A204.1 (cell line): Measurements from ENCODE around the gene PTPN2.
"Not testable (repeated sequence)": the region's sequence is repeated elsewhere in the genome, so short reads cannot be mapped to it uniquely, and the experiment has no call there.

Experiments
- FAIRE-seq: peaks from 2 replicates; lab custom pipeline; 2012; peaks lifted over from hg19 to GRCh38; lab: Jason Lieb, UNC

PTPN2 gene

DNA sequence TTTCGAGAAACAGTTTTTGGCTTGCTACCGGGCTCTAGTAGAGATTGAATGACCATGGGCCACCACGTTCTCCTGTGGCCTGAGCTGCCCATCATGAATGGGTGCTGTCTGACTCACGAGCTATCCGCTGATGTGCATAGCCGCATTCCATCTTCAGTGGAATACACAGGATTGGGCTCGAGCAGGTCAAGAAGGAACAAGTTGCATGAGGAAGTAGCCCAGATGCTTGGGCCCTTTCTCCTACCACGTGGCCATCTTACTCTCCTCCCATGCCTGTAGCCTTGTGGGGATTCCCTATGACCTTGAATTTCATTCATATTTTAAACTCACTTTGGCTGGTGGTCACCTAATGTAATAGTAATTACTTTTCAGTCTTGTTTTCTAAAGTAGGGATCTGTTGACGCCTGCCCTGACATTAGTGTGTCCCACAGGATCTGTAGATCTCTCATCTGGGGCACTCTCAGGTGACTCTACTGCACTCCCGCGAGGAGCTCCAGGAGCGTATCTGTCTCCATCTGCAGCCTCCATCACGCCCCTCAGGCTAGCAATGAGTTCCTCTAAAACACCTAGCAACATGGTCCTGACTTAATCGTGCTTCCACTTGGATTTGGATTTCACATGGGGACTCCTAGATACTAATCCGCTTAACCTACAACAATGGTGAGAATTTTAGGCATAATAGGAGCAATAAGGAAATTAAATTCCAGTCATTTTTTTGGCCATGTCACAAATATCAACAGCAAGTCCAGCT is 113.4 kb downstream of the PTPN2 start:
- FAIRE-seq = no peak

DNA sequence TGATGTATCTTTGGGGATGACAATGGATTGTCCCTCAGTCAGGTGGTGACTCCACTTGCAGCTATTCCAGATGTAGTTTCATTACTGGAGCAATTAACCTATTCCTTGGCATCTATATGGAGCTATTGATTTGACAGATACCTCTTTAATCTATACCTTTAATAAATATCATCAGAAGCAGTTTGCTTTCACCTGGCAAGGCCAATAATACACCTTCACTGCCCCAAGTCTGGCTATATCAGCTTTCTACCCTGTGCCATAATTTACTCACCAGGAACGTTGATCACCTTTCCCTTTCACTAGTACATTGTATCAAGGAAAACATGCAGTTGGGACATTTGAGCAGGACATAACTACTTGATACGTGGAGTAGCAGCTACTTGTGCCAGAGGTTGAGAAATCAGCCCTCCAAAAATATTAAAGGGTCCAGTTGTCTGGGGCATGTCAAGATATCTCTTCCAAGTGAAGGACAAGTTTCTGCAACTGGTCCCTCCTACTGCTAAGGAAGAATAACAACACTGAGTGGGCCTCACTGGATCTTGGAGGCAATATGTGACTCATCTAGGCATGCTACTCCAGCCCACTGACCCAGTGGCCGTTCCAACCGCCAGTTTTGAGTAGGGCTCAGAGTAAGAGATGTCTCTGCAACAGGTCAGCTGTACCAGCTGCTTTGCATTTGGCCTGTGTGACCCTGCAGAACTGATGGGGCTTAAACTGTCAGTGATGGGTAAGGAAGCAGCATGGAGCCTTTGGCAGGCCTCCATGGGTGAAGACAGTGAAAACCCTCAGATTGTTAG is 114.2 kb downstream of the PTPN2 start:
- no peak for FAIRE-seq

- FAIRE-seq = no peak
Measured at GRCh38 chr18:12769136-12769535, 114.9 kb downstream of the PTPN2 start.

GRCh38 chr18:12768625-12769024 is 115.4 kb downstream of the PTPN2 start:
- no peak for FAIRE-seq

GRCh38 chr18:12767580-12768155 is 116.4 kb downstream of the PTPN2 start:
- FAIRE-seq = no peak

DNA sequence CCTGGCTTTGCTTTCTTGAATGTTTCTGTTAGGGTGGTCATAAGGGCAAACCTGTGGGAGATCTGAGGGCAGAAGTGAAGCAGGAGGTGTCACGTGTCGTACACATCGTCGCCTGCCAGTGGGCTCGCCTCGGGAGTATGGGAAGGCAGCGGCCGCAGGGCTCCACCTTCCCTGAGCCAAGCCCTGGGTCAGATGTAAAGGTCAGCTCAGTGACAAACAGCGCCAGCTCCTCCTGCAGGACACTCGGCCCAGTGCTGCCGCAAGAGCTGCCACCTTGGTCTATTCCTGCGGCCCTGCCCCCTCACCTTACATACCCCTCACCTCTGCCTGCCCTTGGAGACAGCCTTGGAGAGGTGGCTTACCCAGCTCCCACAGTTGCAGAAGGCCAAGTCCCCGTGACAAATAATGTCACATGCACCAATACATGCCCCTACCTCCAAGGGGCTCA is 117.0 kb downstream of the PTPN2 start:
- no peak for FAIRE-seq

DNA sequence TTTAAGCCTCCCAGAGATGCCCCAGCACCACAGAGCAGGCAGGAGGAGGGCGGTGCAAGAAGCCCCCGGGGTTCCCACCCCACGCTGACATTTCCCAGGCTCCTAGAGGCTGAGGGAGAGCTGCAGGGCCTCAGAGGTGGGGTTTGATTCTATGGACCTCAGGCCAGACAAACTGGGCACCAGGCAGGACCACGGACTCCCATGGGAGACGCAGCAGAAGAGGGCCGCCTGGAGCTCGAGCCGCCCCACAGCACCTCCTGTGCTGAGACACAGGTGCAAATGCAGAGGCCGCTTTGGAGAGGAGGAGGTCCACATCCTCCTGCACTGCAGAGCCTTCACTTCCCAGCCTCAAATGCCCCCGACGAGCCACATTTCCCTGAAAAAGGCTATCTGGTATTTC is 118.5 kb downstream of the PTPN2 start:
- FAIRE-seq = no peak

DNA sequence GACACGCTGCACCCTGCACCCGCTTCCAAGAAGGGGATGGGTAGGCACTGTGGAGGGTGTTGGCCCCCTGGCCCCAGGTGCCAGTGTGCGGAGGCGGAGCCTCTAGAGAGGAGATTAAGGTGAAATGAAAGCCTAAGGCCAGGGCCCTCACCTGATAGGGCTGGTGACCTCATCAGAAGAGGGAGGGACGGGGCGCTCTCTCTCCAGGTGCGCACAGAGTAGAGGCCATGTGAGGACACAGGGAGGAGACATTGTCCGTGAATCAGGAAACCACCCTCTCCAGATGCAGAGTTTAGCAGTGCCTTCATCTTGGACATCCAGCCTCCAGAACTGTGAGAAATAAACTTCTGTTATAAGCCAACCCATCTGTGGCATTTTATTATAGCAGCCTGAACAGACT is 118.9 kb downstream of the PTPN2 start:
- no peak for FAIRE-seq

DNA sequence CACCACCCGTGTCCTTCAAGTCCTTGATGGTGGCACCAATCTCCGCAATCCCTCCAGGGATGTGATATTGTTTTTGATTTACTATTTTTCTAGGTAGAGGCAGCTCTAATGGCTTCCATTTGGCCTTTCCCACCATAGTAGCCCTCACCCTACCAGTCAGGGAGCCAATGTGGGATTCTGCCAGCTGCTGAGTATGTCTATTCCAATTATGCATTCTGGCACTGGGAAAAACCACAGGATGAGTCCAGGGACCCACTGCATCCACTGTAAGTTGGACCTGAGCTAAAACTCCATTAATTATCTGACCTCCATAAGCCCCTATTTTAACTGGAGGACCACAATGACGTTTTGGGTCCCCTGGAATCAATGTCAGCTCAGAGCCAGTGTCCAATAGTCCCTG is 125.5 kb downstream of the PTPN2 start:
- not testable (repeated sequence) for FAIRE-seq

GRCh38 chr18:12756619-12757239 is 127.3 kb downstream of the PTPN2 start:
- FAIRE-seq = not testable (repeated sequence)

DNA sequence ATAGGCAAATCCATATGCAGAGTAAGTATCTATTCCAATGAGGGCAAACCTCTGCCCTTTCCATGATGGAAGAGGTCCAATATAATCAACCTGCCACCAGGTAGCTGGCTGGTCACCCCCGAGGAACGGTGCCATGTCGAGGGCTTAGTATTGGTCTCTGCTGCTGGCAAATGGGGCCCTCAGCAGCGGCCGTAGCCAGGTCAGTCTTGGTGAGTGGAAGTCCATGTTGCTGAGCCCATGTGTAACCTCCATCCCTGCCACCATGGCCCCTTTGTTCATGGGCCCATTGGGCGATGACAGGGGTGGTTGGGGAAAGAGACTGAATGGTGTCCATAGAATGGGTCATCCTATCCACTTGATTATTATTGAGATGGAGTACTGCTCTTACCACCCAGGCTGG is 128.4 kb downstream of the PTPN2 start:
- not testable (repeated sequence) for FAIRE-seq

- no peak for FAIRE-seq
Measured at GRCh38 chr18:12754511-12754910, 129.5 kb downstream of the PTPN2 start.

DNA sequence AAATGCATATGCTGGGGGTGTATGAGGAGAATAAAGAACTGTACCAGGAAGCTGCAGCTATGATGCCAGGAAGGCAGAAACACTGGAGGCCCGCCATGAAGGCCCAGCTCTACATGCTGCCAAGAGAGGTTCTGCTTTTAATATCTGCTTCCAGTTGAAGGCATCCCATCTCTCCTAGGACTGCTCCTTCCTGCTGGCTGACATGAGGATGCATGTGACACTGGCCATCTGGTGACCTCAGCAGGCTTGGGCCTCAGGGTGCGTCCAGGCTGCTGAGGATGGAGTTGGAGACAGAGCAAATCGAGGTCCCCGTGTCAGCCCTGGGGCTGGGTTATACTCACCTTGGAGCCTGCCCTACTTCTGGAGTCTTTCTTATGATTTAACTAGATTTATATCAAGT is 132.1 kb downstream of the PTPN2 start:
- FAIRE-seq = no peak

DNA sequence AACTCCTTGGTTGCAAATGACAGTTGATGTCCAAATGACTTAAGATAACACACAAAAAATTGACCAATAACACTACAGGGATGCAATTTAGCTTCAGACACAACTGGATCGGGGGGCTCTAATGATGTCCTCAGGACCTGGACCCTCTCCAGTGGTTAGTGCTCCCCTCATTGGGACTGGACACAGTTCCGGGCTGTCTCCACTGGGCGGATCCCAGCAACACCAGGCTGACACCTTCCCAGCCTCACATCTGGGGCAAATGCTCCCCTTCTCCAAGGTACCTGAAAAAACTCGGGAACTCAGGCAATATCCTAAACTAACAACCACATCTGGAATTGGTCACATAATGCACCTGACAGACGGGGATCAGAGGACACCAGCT is 132.5 kb downstream of the PTPN2 start:
- FAIRE-seq = no peak

DNA sequence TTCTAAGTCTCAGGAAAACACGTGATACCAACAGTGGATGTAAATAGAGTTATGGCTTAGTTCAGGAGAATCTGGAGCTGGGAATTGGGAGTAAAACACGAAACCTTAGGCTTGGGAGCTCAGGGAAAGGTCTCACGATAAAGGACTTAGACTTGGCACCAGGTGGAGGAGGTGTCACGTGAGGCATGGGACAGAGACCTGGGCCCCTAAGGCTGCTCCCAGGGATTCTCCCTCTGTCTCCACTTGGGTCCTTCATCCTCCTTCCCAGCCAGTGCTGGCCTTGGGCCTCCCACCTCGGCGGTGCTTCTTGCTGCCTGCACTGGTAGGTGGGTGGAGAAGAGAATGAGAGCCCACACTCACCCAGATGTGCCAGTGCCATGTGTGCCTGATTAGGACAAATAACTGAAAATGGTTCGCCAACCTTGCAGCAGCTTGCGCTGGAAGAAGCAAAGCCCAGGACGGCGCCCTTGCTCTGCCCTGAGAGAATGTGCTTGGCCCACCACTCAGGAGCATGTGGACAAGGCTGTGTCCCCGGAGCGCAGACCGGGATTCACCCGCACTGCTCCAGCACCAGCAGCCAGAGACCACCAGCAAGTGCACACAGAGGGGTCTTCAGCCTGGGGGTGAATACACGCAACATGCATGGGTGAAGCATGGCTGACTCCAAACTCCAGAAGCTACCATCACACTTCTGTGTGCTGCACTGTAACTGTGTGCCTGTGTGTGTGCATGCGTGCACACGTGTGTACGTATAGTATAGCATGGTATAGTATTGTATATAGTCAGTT is 133.1 kb downstream of the PTPN2 start:
- FAIRE-seq = no peak

GRCh38 chr18:12750076-12750714 is 133.8 kb downstream of the PTPN2 start:
- no peak for FAIRE-seq

DNA sequence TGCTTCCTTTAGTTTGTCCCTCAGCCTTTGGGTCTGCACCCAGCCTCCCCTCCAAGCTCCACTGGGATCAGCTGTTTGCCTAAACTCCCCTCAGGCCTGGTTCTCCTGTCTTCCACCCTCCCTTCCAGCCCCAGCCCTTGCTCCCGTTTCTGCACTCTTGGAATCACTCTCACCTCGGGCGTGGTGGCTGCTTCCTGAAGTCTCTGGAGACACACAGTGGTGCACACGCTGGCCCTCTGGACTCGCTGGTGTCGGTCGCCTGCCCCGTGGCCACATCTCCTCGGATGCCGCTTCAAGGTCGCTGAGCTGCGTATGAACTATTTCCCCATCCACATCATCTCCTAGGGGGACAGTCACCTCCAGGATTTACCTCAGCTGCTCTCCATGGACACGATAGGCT is 134.9 kb downstream of the PTPN2 start:
- no peak for FAIRE-seq

DNA sequence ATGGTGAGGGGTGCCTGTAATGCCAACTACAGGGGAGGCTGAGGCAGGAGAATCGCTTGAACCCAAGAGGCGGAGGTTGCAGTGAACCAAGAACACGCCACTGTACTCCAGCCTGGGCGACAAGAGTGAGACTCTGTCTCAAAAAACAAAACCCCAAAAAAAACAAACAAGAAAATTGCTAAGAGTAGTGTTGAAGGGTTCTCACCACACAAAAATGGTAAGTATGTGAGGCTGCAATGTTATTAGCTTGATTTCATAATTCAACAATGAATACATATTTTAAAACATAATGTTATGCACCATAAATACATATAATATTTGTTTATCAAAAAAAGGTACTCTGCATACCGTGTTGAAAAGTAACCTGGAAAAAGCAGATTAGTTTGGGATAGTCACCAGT is 135.4 kb downstream of the PTPN2 start:
- no peak for FAIRE-seq

- FAIRE-seq = no peak
Measured at GRCh38 chr18:12747530-12748315, 136.3 kb downstream of the PTPN2 start.

- FAIRE-seq = no peak
Measured at GRCh38 chr18:12745095-12745795, 138.8 kb downstream of the PTPN2 start.
